ENCODE measurements around the gene ANO2. TPM values are rescaled to one million over a fixed set of nuclear protein-coding genes. Genes with fewer than 3 reads are reported as not detected.

The ANO2 gene
- total RNA-seq, 2 donors from 2014 or later, result 2.8 to 9.3 TPM

DNA sequence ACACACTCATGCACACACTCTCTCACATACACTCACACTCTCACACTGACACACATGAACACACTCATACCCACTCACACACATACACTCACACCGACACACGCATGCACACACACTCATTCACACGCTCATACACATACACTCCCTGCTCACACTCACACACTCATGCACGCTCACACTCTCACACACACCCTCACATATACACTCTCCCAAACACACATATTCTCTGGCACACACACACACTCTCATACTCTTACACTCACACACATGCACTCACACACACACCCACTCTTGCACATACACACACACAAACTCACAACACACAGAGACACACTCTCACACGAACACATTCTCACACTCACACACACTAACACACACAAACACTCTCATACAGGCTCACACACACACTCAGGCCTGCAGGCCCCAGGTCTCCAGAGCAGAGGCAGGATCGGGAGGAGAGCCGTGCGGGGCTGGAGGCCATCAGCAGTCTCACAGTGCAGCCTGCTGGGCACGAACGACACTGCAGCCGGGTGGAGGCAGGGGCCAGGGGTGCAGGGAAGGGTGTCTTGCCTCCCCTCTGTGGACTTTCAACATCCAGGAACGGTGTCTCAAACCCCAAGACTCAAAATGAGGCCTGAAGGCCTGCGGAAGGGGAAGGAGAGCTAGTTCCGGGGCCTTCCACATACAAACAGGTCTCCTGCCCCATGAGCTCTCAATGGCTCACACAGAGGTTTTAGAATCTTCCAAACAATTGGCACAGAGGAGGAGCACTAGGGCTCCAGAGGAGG is 148.7 kb downstream of the ANO2 start:
- H3K4me3 ChIP-seq, result no peak overlapping the region
- DNase-seq (ENCODE audit: low spot score), result no peak
- no peaks in the 10 kb centered on the region for H3K36me3 ChIP-seq
- no peak overlapping the region for H3K27ac ChIP-seq
- H3K27me3 ChIP-seq, result no peaks in the 10 kb centered on the region
- no peaks in the 10 kb centered on the region for H3K9me3 ChIP-seq
- TF ChIP-seq, protein P1, sequence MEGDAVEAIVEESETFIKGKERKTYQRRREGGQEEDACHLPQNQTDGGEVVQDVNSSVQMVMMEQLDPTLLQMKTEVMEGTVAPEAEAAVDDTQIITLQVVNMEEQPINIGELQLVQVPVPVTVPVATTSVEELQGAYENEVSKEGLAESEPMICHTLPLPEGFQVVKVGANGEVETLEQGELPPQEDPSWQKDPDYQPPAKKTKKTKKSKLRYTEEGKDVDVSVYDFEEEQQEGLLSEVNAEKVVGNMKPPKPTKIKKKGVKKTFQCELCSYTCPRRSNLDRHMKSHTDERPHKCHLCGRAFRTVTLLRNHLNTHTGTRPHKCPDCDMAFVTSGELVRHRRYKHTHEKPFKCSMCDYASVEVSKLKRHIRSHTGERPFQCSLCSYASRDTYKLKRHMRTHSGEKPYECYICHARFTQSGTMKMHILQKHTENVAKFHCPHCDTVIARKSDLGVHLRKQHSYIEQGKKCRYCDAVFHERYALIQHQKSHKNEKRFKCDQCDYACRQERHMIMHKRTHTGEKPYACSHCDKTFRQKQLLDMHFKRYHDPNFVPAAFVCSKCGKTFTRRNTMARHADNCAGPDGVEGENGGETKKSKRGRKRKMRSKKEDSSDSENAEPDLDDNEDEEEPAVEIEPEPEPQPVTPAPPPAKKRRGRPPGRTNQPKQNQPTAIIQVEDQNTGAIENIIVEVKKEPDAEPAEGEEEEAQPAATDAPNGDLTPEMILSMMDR (IDR thresholded peaks at IDR 0.05), result peak; percentile 23 to 70
- H3K4me1 ChIP-seq, result no peaks in the 10 kb centered on the region

DNA sequence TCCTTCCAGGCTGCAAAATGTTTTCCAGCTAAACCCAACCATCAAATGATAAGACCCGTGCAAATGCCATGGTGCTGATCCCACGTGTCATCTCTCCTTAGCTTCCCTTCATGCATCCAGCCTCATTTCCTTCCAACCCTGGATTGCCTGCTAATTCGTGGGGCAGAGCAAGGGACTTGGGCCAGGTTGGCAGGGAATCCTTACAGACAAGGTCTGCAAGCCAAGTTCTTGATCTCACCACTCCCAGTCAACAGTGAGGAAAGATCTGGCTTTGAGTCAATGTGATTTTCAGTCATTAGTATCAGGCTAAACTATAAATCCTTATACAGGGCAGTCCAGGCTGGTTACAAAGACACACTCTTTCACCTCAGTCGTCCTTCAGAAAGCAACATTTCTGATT is 150.9 kb downstream of the ANO2 start:
- Histone ChIP-seq H3K4me3 (no peak overlapping the region), H3K27me3 (no peaks in the 10 kb centered on the region), H3K9me3 (no peaks in the 10 kb centered on the region), H3K27ac (no peak overlapping the region), H3K36me3 (no peaks in the 10 kb centered on the region), H3K4me1 (no peaks in the 10 kb centered on the region)
- DNase-seq (ENCODE audit: low spot score), result no peak
- TF ChIP-seq, protein P1 (IDR thresholded peaks at IDR 0.05), result no peak

DNA sequence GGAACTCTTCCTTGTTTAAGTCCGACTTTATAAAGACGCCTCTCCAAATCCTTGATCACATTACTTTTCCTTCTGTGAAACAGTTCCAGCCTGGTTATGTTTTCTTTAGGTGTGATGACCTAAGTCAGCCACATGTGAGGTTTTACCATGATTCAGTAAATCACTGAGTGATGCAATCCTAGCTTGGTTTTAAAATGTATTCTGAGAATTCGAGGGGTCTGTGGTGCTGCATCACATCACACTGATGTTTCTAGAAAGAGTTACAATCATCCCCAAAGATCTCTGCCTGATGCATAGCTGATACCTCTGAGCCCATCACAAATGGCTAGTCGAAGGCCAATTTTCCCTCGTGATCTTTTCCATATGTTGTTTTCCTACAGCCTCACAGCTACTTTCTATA is 152.7 kb downstream of the ANO2 start:
- no peak overlapping the region for H3K27ac ChIP-seq
- H3K9me3 ChIP-seq, result no peaks in the 10 kb centered on the region
- no peaks in the 10 kb centered on the region for H3K27me3 ChIP-seq
- no peak overlapping the region for H3K4me3 ChIP-seq
- no peaks in the 10 kb centered on the region for H3K36me3 ChIP-seq
- TF ChIP-seq, protein P1 (IDR thresholded peaks at IDR 0.05), result no peak
- DNase-seq (ENCODE audit: low spot score), result no peak
- no peaks in the 10 kb centered on the region for H3K4me1 ChIP-seq

DNA sequence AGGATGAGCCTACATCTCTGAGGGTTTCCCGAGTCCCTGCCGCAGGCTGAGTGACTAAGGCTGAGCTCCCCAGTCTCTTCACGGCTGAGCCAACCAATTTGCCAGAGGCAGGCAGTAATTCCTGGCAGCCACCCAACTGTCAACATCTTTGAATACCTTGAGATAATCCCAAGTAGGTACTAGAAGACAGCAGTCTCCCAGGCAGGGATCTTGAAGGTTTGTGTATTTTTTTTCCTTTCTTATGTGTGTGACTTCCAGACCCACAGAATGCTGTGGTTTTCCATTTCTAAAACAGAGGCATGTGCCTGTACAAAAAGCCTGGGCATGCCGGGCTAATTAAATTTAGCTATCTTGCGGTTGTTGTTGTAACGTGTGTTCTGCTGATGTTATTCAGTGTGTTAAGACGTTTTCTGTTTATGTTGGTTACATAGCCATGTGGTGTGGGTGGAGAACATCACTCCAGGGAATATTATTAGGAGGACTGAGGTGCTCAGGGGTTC is 155.5 kb downstream of the ANO2 start:
- Histone ChIP-seq H3K9me3 (no peaks in the 10 kb centered on the region), H3K27me3 (no peaks in the 10 kb centered on the region), H3K4me1 (no peaks in the 10 kb centered on the region), H3K27ac (no peak overlapping the region), H3K36me3 (no peaks in the 10 kb centered on the region), H3K4me3 (no peak overlapping the region)
- no peak for DNase-seq (ENCODE audit: low spot score)
- TF ChIP-seq, protein P1 (IDR thresholded peaks at IDR 0.05), result no peak

DNA sequence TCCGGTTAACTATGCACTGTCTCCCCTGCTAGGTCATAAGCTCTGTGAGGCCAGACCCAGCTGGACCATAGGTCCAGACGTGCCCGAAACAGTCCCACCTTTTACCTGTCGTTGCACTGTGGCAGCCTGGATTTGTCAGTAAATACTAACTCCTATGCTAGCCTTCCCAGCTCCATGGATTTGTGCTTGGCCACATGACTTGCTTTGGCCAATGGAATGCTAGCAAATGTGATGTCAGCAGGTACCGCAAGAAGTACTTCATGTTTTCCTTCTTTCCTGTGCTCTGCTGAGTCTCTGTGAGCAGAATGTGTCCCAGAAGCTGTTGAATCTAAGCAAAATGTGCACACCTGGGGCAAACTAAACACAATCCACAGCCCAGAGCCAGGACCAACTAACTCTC is 157.2 kb downstream of the ANO2 start:
- Histone ChIP-seq H3K36me3 (no peaks in the 10 kb centered on the region), H3K27me3 (no peaks in the 10 kb centered on the region), H3K9me3 (no peaks in the 10 kb centered on the region), H3K4me1 (no peaks in the 10 kb centered on the region), H3K27ac (no peak overlapping the region), H3K4me3 (no peak overlapping the region)
- DNase-seq (ENCODE audit: low spot score), result peak; percentile 13
- TF ChIP-seq, protein P1 (IDR thresholded peaks at IDR 0.05), result no peak

All from right atrium auricular region (tissue), 2 donors.